Loucy (cell line): ENCODE measurements around the gene PRAC2.

Experiments used
- EZH2phosphoT487 ChIP-seq: fragments of 200-600 bp; IDR thresholded peaks from 2 replicates; pipeline ENCODE4 v1.6.1; 2018; ENCODE audit warnings: antibody characterized with exemption, mild to moderate bottlenecking, moderate library complexity, borderline replicate concordance
- TF ChIP-seq, protein P1 (sequence below): fragments of 200-600 bp; sonication (generic); conservative IDR thresholded peaks from 2 replicates; pipeline ENCODE4 v1.5.1; 2014; ENCODE audit warnings: mild to moderate bottlenecking, antibody characterized with exemption, low read length

DNA sequence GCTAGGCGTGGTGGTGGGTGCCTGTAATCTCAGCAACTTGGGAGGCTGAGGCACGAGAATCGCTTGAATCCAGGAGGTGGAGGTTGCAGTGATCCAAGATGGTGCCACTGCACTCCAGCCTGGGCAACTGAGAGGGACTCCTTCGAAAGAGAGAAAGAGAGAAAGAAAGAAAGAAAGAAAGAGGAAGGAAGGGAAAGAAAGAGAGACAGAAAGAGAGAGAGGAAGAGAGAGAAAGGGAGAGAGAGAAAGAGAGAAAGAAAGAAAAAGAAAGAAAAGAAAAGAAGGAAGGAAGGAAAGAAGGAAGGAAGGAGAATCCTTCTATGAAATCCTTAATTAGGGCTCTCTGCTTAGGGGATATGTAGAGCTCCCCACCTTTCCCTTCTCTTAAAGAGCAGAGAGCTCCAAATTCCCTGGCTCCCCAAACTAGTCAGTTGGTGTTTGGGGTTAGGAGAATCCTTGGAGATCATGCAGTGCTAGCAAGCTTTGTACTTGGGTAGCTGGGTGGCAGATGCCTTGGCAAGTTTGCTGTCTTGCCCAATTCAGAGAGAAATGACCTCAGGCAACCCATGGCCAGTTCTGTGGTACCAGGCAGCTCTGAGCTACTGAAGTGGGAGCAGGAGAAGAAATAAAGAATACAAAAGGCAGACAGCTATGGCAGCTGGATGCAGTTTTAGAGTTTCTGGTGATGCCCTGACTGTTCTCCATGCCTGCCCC is 14.5 kb downstream of the PRAC2 start:
- no peak for TF ChIP-seq EZH2phosphoT487
- TF ChIP-seq, protein P1, sequence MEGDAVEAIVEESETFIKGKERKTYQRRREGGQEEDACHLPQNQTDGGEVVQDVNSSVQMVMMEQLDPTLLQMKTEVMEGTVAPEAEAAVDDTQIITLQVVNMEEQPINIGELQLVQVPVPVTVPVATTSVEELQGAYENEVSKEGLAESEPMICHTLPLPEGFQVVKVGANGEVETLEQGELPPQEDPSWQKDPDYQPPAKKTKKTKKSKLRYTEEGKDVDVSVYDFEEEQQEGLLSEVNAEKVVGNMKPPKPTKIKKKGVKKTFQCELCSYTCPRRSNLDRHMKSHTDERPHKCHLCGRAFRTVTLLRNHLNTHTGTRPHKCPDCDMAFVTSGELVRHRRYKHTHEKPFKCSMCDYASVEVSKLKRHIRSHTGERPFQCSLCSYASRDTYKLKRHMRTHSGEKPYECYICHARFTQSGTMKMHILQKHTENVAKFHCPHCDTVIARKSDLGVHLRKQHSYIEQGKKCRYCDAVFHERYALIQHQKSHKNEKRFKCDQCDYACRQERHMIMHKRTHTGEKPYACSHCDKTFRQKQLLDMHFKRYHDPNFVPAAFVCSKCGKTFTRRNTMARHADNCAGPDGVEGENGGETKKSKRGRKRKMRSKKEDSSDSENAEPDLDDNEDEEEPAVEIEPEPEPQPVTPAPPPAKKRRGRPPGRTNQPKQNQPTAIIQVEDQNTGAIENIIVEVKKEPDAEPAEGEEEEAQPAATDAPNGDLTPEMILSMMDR, result no peak
